Measurements from ENCODE around the gene CCDC88B. TPM values are rescaled to one million over a fixed set of nuclear protein-coding genes. Genes with fewer than 3 reads are reported as not detected.

Gene CCDC88B
- total and polyA plus RNA-seq, 2 of the 8 experiments (the other 6 are each of a cell fraction or from before 2014, with no cell fraction given) = 5.9 to 12.5 TPM

GRCh38 chr11:64384981-64385944 lies 45.3 kb downstream of the CCDC88B start:
- no peaks in the 10 kb centered on the region for H3K23me2 ChIP-seq (ENCODE audit: low read depth, low read length)
- H3K4me3 ChIP-seq (ENCODE audit: extremely low read depth in 1 of 4, insufficient read depth in 2 of 4, low read depth in 3 of 4, low read length in 4 of 4) = no peak overlapping the region
- no peak overlapping the region for H2AK5ac ChIP-seq (ENCODE audit: low read depth, low read length)
- H3K79me2 ChIP-seq (ENCODE audit: control insufficient read depth in 1 of 2, insufficient read depth in 2 of 2, low read length in 2 of 2) = no peaks in the 10 kb centered on the region
- H3K4ac ChIP-seq (replicated peaks; ENCODE audit: insufficient read length, low read depth, low read length) = no peak overlapping the region
- POLR2A ChIA-PET (ENCODE audit: partially characterized antibody) = no interaction called here
- H3K4me1 ChIP-seq (replicated peaks in 1 of 4; ENCODE audit: control insufficient read depth in 3 of 4, insufficient read depth in 4 of 4, low read length in 3 of 4) = peaks cover 0 to 2% (median 0%) of the 10 kb centered on the region in 4 experiments; a peak in 4 of 7 replicates
- H2BK15ac ChIP-seq (ENCODE audit: low read length) = no peak overlapping the region; the same call in 1 of the 2 replicates
- no peak overlapping the region for H2BK20ac ChIP-seq (ENCODE audit: low read length)
- no peak overlapping the region for H4K91ac ChIP-seq (replicated peaks; ENCODE audit: insufficient read length, low read length)
- no peaks in the 10 kb centered on the region; the same call in 1 of the 2 replicates for H3K79me1 ChIP-seq (ENCODE audit: low read depth, low read length)
- DNase-seq (ENCODE audit: low read depth in 1 of 2, low spot score in 2 of 2) (no peak), FAIRE-seq (no peak)
- no peak overlapping the region for H2BK5ac ChIP-seq (ENCODE audit: low read depth, low read length)
- no peak overlapping the region for H2AFZ ChIP-seq (ENCODE audit: low read length)
- H3K36me3 ChIP-seq (ENCODE audit: control insufficient read depth in 2 of 4, insufficient read depth in 4 of 4, low read length in 3 of 4) = no peaks in the 10 kb centered on the region
- no peaks in the 10 kb centered on the region for H4K20me1 ChIP-seq (replicated peaks in 1 of 2; ENCODE audit: control insufficient read depth in 1 of 2, insufficient read depth in 2 of 2, low read length in 2 of 2)
- H2BK12ac ChIP-seq (ENCODE audit: low read depth, low read length) = no peak overlapping the region
- no peak for TF ChIP-seq PHF8 (conservative IDR thresholded peaks at IDR 0.05; ENCODE audit: low read depth, low read length)
- TF ChIP-seq RAD21 (IDR thresholded peaks at IDR 0.05 in 1 of 2, conservative IDR thresholded peaks at IDR 0.05 in 1 of 2; ENCODE audit: low read depth in 2 of 2, low read length in 2 of 2) = peak; percentile 14 to 45; a peak in 3 of 4 replicates
- TF ChIP-seq SIN3A (conservative IDR thresholded peaks at IDR 0.05 in 1 of 2, IDR thresholded peaks at IDR 0.05 in 1 of 2; ENCODE audit: low read depth in 1 of 2, low read length in 2 of 2) = no peak
- no peak for TF ChIP-seq EP300 (IDR thresholded peaks at IDR 0.05; ENCODE audit: borderline replicate concordance in 1 of 2, low read depth in 2 of 2, low read length in 2 of 2)
- no peak for TF ChIP-seq SAP30 (IDR thresholded peaks at IDR 0.05; ENCODE audit: insufficient read depth, insufficient replicate concordance, low read length)
- TF ChIP-seq ATF3 (IDR thresholded peaks at IDR 0.05; ENCODE audit: insufficient read depth, low read depth, low read length) = no peak
- no peak for TF ChIP-seq EGR1 (IDR thresholded peaks at IDR 0.05; ENCODE audit: borderline replicate concordance, low read depth, low read length)
- no peak for TF ChIP-seq MAFK (IDR thresholded peaks at IDR 0.05; ENCODE audit: low read depth, low read length)
- no peak overlapping the region for H4K5ac ChIP-seq (ENCODE audit: insufficient read length, low read depth, low read length)
- no peak overlapping the region for H3K4me2 ChIP-seq (ENCODE audit: insufficient read depth in 1 of 2, low read depth in 2 of 2, low read length in 2 of 2)
- H3K23ac ChIP-seq (ENCODE audit: insufficient read length) = no peak overlapping the region
- no peak overlapping the region for H3K56ac ChIP-seq (replicated peaks; ENCODE audit: insufficient read length, low read depth, low read length)
- no peak overlapping the region for H2BK120ac ChIP-seq (replicated peaks; ENCODE audit: low read depth, low read length)
- no peak overlapping the region for H3K18ac ChIP-seq (ENCODE audit: extremely low read depth, low read length)
- peaks cover 0 to 2% (median 0%) of the 10 kb centered on the region in 4 experiments; a peak in 1 of 7 replicates for H3K27me3 ChIP-seq (replicated peaks in 1 of 4; ENCODE audit: control insufficient read depth in 3 of 4, extremely low read depth in 1 of 4, insufficient read depth in 3 of 4, low read length in 3 of 4)
- no peak overlapping the region for H4K8ac ChIP-seq (ENCODE audit: extremely low read depth, insufficient read depth, low read length)
- H3K27ac ChIP-seq (ENCODE audit: low read depth, low read length) = no peak overlapping the region
- no peaks in the 10 kb centered on the region for H3K9me3 ChIP-seq (ENCODE audit: insufficient read depth in 2 of 2, low read depth in 1 of 2, low read length in 1 of 2)
- CTCF ChIA-PET (ENCODE audit: partially characterized antibody) = interaction anchor here (0.6 to 3.0 kb wide), 14 partner anchors 11 to 267 kb away, joined by 3 to 16 read pairs (median 4); no protein-coding TSS in a partner anchor
- H3K14ac ChIP-seq (ENCODE audit: insufficient read length) = no peak overlapping the region
- WGBS, 2 experiments (ENCODE audit: extremely low coverage in 1 of 2, insufficient coverage in 1 of 2, insufficient read length in 1 of 2, insufficient replicate concordance in 2 of 2, low coverage in 1 of 2, low lambda C conversion rate in 2 of 2, missing lambda C conversion rate in 1 of 2) = 91% methylated on average over 15 of the region's 15 CpGs; no CpG with 5 or more reads in 1 of the 2 experiments
- H3K9ac ChIP-seq (replicated peaks in 1 of 4; ENCODE audit: extremely low read depth in 1 of 4, low read depth in 3 of 4, low read length in 3 of 4) = no peak overlapping the region

All from H1 (cell line).